LoVo (cell line): Measurements from ENCODE around the gene SIAH3.
"Not testable (repeated sequence)": the region's sequence is repeated elsewhere in the genome, so short reads cannot be mapped to it uniquely, and the experiment has no call there.

Experiments used
- DNase-seq: peaks from one replicate; pipeline ENCODE4 v3.0.0-alpha.2; 2016; ENCODE audit warnings: low spot score

Gene SIAH3, protein sequence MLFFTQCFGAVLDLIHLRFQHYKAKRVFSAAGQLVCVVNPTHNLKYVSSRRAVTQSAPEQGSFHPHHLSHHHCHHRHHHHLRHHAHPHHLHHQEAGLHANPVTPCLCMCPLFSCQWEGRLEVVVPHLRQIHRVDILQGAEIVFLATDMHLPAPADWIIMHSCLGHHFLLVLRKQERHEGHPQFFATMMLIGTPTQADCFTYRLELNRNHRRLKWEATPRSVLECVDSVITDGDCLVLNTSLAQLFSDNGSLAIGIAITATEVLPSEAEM

DNA sequence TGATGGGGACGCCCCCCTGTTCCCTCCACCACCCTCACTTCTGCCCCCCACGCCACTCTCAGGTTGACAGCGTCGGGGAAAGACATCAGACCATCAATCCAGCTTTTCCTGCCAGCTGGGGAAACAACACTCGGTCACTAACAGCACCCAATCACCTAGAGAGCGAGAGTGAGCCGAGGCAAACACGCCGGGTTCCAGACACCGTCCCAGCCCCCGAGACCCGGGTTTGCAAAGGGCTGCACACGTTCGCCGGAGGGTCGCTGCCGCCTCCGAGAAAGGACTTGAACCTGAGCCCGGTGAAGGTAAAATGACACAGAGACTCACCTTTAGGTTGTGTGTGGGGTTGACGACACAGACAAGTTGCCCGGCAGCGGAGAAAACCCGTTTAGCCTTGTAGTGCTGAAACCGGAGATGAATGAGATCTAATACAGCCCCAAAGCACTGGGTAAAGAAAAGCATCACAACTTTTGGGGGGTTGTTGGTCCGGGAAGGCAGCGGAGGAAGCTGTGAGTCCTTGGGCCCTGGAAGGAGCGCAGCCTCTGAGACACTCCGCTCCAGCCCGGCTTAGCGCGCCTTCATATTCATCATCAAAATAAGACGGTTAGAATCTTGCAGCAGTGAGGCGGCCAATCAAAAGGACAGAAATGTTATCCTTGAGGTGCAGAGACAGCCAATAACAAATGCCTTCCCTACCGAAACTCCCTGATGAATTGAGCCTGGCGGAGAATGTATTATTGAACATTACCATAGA, at the start of gene SIAH3:
Gene SIAH3, minus strand, starts transcription at position 583 of the 751 bp plus-strand sequence. Its CDS starts 124 bp downstream, at position 459.
- DNase-seq = no peak

DNA sequence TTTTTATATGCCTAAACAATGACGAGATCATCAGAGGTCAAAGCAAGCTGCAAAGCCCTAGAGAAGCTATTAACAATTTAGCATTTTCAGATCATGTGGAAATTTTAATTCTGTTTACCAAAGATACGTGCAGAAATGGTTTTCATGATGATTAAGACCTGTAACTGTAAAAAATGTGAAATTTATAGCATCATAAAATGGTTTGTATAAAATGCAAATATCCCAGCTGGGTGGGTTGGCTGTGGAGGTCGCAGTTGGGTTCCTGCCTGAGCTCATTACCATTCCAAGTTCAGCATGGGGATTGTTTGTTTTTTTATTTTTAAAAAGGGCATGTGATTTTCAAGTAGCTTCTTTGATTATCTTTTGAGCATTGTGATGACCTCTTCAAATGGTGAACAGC, 47.9 kb upstream of the SIAH3 start:
- no peak for DNase-seq

DNA sequence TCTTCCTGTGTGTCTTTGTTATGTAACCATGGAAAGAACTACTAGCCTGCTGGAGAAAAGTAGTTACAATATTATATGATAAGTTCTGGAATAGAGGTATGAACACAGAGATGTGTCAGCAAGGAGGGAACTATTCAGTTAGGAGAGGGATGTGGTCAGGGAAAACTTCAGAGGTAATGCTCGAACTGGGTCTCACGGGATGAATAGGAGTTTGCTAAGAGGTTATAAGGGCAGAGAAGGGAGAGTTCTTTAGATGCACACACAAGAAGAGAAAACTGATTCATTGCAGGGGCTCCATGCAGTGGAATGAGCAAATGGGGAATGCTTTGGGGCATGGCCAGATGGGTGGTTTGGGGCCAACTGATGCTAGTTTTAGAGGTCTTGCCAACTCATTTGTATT, 46.0 kb upstream of the SIAH3 start:
- DNase-seq = no peak

DNA sequence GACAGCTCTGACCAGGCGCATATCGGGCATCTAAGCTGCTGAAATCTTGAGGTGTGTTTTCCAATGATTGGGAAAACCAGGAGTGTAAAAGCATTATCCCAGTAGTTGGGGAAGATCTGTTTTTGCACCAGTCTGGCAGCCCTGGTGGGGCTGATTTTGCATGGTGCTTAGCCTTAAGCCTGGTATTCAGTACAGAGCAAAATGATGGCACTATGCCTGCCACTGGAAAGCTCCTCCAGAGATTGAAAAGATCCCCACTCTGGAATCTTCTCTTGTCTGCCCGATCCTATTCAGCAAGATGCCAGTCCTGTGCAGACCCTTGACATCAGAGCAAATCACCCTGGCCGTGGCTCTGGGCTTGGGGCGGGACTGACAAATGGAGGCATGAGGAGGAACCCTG, 44.7 kb upstream of the SIAH3 start:
- no peak for DNase-seq

DNA sequence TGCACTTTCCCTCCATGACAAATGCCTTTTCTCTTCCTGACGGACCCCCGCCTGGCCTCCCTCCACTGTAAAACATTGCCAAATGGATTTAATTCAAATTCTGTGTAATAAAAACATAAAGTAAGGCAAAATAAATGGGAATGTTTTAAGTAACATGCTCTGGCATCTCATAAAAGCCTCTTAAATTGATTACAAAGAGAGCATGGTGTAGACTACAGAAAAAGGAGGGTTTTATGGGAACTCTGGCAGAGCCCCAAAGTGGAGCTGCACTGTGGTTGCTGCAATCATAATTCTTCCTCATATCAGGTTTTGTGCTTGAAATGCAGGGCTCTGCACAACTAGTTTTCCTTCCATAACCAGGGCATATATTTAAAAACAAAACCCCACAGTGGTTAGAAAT, 44.3 kb upstream of the SIAH3 start:
- DNase-seq = no peak

DNA sequence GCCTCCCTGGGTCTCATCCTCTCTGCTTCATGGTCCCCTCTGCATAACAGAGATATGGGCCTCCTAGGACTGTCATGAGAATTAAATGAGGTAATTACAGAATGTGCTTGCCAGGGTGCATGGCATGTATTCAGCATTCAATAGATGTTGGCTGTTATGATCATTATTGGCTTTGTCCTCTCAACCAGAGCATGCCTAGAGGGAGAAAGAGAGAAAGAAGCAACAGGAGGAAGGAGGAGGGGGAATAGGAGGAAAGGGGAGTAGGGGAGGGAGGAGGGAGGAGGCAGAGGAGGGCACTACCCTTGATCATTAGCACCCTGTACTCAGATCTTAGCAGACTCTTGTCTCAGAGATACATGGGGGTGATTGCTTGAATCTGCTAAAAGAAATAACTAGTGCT, 41.0 kb upstream of the SIAH3 start:
- no peak for DNase-seq

DNA sequence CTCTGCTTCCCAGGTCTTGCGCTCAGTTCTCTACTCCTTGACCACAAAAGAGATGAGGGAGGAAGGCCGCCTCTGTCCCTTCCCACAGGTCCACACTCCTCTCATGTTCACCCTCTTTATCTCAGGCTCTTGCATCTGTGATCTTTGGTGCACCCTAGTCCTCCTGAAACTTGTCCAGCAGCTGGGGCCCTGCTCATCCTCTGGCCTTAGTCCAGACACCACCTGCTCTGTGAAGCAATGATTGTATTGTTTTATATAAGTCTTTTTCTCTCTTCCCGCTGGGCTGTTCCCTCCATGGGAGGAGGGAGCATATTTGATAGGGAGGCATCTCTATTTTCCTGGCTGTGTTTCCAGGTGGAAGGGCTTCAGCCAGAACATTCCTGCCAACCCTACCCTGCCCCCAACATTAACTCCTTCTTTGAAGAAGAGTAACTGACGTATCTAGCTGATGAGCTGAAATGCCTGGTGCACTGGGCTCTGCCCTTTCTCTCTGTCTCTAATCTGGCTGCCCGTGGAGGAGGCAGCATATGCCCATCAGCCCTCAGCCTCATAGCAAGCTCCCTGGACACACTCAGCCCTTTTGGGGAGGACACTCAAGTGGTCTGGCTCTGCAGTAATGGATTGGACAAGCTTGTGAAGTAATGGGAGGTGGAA, 38.2 kb upstream of the SIAH3 start:
- no peak for DNase-seq

DNA sequence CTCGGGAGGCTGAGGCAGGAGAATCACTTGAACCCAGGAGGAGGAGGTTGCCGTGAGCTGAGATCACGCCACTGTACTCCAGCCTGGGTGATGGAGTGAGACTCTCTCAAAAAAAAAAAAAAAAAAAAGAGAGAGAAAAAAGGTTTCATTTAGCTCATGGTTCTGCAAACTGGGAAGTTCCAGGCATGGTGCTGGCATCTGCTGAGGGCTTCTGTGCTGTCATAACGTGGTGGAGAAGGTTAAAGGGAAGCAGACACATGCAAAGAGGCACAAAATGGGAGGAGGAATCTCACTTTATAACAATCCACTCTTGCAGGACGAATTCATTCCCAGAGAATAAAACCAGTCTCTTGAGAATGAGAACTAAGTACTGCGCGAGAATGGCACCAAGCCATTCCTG, 34.9 kb upstream of the SIAH3 start:
- no peak for DNase-seq

DNA sequence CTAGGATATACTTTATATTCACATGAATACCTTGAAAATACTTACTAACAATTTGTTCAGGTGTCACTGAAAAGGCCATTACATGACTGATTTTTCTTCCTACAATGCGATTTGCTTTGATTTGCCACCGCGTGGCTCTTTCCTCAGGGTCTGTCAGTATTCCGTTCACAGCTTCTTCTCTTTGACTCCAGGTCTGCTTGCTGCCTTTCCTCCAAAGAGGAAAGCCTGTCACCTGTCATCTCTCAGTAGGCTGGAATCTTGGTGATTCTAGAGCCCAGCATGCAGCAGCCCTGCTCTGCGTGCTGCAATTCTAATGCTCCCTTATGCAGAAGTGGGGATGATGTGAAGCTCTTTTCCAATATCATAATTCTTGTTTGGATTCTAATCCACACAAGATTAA, 33.6 kb upstream of the SIAH3 start:
- DNase-seq = no peak

DNA sequence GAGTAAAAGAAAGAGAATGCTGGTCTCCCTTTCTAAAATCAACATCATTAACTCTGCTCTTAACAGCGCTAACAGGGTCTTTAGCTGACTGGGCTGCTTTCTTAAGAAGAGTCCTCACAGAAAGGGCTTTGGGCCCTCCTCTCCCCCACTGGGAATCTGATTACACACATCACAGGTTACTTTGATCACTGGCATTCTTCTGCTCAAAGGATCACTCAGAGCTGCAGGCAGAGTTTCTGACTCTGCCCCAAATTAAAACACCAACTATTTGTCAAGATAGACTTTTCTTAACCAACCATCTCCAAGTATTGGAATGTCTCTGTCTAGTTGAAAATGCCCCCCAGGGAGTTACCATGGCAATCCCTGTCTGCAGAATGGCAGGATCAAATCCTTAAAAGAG, 31.1 kb upstream of the SIAH3 start:
- DNase-seq = no peak

DNA sequence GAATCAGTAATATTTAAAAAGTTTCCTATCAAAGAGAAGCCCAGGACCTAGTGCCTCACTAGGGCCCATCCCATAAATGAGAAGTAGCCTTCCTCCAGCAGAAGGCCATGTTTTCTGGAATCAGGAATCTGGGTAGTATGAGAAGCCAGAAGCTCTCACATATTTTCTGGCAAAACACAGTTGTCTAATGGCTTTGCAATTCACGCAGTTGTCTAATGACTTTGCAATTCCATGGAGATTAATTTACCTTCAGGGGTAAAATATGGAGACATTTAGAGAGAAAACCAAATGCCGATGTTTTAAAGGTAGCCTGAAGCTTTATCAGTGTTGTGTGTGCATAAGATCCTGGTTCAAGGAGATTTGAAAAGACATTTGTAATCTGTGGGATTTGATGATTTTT, 29.8 kb upstream of the SIAH3 start:
- DNase-seq = no peak

DNA sequence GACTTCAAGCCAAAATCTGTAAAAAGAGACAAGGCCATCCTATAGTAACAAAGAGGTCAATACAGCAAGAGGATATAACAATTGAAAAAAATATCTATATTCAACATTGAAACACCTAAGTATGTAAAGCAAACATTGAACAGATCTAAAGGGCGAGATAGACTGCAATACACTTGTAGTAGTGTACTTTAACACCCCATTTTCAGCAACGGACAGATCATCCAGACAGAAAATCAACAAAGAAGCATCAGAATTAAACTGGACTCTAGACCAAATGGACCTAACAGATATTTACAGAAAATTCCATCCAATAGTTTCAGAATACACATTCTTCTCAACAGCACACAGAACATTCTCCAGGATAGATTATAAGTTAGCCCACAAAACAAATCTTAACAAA, 28.7 kb upstream of the SIAH3 start:
- DNase-seq = no peak

DNA sequence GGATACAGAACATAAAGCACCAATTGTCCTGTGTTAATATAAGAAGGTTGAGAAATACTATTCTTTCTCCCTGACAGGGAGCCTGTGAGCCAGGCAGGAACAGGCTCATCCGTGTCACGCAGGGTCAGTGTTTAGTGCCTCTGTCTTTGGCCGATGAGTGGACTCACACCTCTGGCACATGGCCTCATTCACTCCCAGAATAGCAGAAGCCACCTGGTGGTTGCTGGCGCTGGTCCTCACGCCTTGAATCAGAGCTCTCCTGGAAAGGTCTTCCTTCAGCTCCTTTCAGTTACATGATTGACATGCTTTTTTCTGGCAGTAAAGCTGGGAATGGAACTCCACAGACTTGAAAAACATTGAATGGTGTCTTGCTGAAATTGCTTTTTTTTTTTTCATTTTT, 28.1 kb upstream of the SIAH3 start:
- peak; percentile 27 for DNase-seq

DNA sequence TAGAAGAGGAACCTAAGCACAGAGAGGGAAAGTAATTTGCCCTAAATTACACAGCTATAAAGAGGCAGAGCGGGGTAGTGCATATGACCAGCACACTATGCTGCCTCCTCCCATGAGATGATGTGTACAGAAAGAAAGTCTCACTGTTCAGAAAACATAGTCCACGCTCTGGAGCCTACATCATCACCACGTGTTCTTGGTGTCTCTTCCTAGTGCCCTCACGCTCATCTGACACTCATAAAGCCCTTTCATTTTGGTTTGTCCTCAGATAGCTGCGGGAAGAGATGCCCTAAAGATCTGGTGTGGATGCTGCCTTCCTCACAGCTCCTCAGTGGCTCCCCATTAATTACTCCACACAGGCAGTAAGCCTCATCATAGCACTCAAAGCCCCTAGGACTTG, 27.4 kb upstream of the SIAH3 start:
- DNase-seq = no peak

DNA sequence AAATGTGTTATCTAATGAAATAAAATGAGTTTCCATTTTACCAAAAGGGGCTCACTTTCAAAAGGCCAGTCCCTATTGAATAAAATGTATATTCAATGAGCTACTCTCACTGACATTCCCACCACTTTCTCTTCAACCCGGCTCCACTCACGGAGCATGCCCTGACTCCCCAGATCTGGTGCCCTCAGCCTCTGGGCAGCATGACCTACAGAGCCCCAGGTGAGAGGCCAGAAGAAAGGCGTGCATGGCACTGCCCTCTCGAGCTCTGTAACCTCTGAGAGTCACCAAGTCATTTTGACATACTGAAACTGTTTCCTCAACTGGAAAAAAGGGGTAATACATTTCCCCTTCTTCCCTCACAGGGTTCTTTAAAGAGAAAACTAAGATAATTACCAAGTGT, 25.2 kb upstream of the SIAH3 start:
- DNase-seq = no peak

DNA sequence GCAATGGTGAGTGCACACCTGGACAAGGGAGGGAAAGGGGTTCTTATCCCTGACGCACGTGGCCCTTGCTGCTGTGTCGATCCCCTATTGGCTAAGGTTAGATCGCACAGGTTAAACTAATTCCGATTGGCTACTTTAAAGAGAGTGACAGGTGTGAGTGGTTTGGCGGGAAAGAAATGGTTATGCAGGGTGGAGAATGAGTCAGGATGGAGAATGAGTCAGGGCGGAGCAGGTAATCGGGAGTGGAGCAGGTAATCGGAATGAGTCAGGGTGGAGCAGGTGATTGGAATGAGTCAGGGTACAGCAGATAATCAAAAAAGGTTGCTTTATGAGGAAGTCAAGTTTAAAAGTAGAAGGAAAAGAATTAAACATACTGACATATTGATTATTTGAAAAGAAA, 24.4 kb upstream of the SIAH3 start:
- no peak for DNase-seq

DNA sequence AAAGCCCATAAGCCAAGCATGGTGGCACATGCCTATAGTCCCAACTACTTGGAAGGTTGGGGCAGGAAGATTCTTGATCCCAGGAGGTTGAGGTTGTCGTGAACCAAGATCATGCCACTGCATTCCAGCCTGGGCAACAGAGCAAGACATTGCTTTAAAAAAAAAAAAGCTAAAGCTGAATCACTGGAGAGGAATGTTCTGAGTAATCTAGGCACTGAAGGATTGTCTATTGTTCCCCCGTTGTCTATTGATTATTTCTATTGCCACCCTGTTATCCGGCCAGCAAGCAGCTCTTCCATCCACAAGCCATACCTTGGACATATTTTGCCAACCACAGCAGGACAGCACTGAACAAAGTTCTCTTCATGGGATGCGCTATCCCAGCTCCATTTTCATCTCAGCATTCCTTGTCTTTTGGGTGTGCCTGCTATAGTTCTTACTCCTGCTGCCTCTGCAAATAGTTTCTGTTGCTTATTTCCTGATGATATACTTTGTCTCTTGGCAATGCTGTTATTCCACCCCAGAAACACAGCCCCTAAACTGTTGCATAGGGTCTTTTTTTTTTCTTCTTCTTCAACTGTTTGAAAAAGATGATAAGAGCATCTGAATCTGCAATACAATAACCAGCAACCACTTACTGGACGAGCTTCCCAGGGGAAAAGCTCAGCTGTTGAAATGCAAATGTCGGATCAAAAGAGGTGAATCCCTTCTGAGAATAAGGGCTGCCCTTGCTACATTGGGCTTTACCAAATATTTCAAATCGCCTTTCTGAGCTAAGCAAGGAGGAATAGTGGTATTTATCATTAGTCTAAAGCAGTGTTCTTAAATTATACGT, 22.2 kb upstream of the SIAH3 start:
- no peak for DNase-seq

DNA sequence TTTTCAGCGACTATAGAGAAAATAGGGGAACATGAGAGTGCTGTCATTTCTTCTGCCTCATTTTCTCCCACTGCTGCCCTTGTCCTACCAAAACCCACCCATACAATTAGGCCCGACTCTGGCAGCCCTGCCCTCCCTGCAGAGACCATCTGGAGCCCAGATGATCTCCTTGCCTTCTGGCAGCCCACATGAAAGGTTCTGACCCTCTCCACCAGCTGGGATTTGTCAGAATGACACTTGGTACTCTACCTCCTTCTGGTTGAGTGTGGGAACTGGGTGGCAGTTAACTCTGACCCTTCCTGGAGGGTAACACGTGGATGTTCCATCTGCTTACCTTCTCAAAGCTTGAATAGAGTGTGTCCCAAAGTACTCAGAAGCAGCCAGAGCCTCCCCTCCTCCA, 21.0 kb upstream of the SIAH3 start:
- DNase-seq = no peak

DNA sequence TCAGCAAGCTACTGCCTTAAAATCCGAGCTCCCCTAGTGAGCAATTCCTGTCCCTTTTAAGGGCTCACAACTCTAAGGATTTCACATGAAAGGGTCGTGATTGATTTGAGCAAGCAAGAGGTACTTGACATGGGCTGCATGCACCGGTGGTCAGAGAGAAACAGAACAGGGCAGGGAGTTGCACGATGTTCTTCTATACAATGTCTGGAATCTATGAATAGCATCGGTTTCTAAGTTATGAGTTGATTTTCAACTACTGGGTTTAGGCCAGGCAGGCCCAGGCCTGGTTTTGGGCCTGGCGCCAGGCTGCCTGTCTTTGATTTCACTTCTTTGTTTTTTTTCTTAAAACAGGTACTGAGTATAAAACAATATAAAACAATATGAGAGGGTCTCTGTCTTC, 19.6 kb upstream of the SIAH3 start:
- DNase-seq = not testable (repeated sequence)

DNA sequence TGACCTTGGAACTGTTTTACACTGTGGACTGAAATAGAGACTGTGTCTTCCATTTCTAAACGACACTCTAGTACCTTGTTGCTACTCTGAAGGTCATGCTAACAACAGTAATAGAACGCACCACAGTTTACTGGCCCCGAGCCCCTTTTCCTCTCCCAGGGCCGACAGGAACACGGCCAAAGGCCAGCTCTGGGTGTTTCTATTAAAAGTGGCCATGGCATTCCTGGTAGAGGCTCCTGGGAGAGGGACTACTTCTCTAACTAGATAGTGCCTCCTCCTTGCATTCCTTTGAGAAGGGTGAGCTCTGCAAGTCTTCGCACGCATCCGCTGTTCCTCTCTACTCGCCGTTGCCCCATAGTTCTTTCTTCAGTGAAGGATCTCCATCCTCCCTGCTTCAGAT, 18.7 kb upstream of the SIAH3 start:
- no peak for DNase-seq

DNA sequence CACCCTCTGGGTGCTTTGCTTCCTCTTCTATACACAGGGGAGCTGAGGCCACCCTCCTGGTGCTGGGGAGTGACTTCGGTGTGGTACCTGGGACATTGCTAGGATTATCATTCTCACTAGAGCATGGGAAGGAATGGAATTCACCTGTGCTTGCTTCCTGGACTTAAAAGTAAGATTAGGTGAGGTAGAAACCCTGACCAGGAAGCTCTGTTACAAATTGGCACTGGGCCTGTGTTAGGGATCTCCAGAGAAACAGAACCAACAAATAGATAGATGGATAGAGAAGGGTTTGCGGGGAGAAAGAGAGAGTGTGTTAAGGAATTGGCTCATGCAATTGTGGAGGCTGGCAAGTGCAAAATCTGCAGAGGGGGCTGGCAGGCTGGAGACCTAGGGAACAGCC, 13.9 kb upstream of the SIAH3 start:
- DNase-seq = no peak
